ENCODE results near the gene ANGPT4. TPM values are rescaled to one million over a fixed set of nuclear protein-coding genes. Genes with fewer than 3 reads are reported as not detected.

The ANGPT4 gene
- total RNA-seq, 2 donors from 2014 or later: 0.05 TPM; not detected in 1

GRCh38 chr20:868279-868678 is 47.9 kb downstream of the ANGPT4 start:
- Histone ChIP-seq H3K4me3 (no peak overlapping the region), H3K4me1 (no peaks in the 10 kb centered on the region)

GRCh38 chr20:865440-865839 is 50.7 kb downstream of the ANGPT4 start:
- no peaks in the 10 kb centered on the region for H3K36me3 ChIP-seq
- no peak overlapping the region for H3K27ac ChIP-seq
- no peaks in the 10 kb centered on the region for H3K4me1 ChIP-seq
- TF ChIP-seq CTCF (IDR thresholded peaks at IDR 0.05): no peak
- no peaks in the 10 kb centered on the region for H3K9me3 ChIP-seq
- intact Hi-C loops (cut with DNase I): no loop called here
- H3K4me3 ChIP-seq: no peak overlapping the region
- H3K27me3 ChIP-seq: no peaks in the 10 kb centered on the region
- DNase-seq: no peak
- no peak overlapping the region for H3K9ac ChIP-seq (ENCODE audit: low read depth in 2 of 2, low read length in 2 of 2)

More at GRCh38 chr20:868279-868678, 47.9 kb downstream of the ANGPT4 start:
- H3K36me3 ChIP-seq: no peaks in the 10 kb centered on the region
- no peak for TF ChIP-seq CTCF (IDR thresholded peaks at IDR 0.05)
- DNase-seq: no peak
- no peak overlapping the region for H3K9ac ChIP-seq (ENCODE audit: low read depth in 2 of 2, low read length in 2 of 2)
- intact Hi-C loops (cut with DNase I): no loop called here
- no peaks in the 10 kb centered on the region for H3K9me3 ChIP-seq
- no peaks in the 10 kb centered on the region for H3K27me3 ChIP-seq
- no peak overlapping the region for H3K27ac ChIP-seq

GRCh38 chr20:860891-861290 is 55.2 kb downstream of the ANGPT4 start:
- TF ChIP-seq CTCF (IDR thresholded peaks at IDR 0.05): no peak
- Histone ChIP-seq H3K27me3 (no peaks in the 10 kb centered on the region), H3K9me3 (no peaks in the 10 kb centered on the region), H3K4me3 (no peak overlapping the region), H3K9ac (ENCODE audit: low read depth in 2 of 2, low read length in 2 of 2) (no peak overlapping the region), H3K27ac (no peak overlapping the region), H3K36me3 (no peaks in the 10 kb centered on the region), H3K4me1 (no peaks in the 10 kb centered on the region)
- no peak for DNase-seq
- intact Hi-C loops (cut with DNase I): no loop called here

GRCh38 chr20:859751-860231 is 56.3 kb downstream of the ANGPT4 start:
- no peak overlapping the region for H3K27ac ChIP-seq

GRCh38 chr20:858011-858410 is 58.1 kb downstream of the ANGPT4 start:
- H3K4me3 ChIP-seq: no peak overlapping the region
- no peaks in the 10 kb centered on the region for H3K4me1 ChIP-seq
- H3K27ac ChIP-seq: no peak overlapping the region
- H3K36me3 ChIP-seq: no peaks in the 10 kb centered on the region
- TF ChIP-seq CTCF (IDR thresholded peaks at IDR 0.05): no peak
- no peak for DNase-seq
- H3K9me3 ChIP-seq: no peaks in the 10 kb centered on the region
- no peak overlapping the region for H3K9ac ChIP-seq (ENCODE audit: low read depth in 2 of 2, low read length in 2 of 2)
- intact Hi-C loops (cut with DNase I): no loop called here
- H3K27me3 ChIP-seq: no peaks in the 10 kb centered on the region

More at GRCh38 chr20:859751-860231, 56.3 kb downstream of the ANGPT4 start:
- Histone ChIP-seq H3K4me1 (no peaks in the 10 kb centered on the region), H3K27me3 (no peaks in the 10 kb centered on the region), H3K36me3 (no peaks in the 10 kb centered on the region), H3K9ac (ENCODE audit: low read depth in 2 of 2, low read length in 2 of 2) (no peak overlapping the region), H3K4me3 (no peak overlapping the region), H3K9me3 (no peaks in the 10 kb centered on the region)
- no peak for DNase-seq
- intact Hi-C loops (cut with DNase I): no loop called here
- no peak for TF ChIP-seq CTCF (IDR thresholded peaks at IDR 0.05)

Data from colonic mucosa (tissue), 4 donors.